Ecto neural progenitor cell (in vitro differentiated cells): ENCODE data around the gene COG7.
"Not testable (repeated sequence)": the region's sequence is repeated elsewhere in the genome, so short reads cannot be mapped to it uniquely, and the experiment has no call there.

Experiments
- DNase-seq: peaks from one replicate; pipeline ENCODE4 v3.0.0-alpha.2; 2018; ENCODE audit warnings: low spot score

Gene COG7

GRCh38 chr16:23383881-23384280 is 69.1 kb downstream of the COG7 start:
- no peak for DNase-seq

- no peak for DNase-seq
Observed at GRCh38 chr16:23382279-23382678, 70.7 kb downstream of the COG7 start.

- not testable (repeated sequence) for DNase-seq
Observed at GRCh38 chr16:23381702-23382101, 71.3 kb downstream of the COG7 start.

GRCh38 chr16:23380501-23380951 is 72.5 kb downstream of the COG7 start:
- no peak for DNase-seq

GRCh38 chr16:23379707-23380106 is 73.3 kb downstream of the COG7 start:
- no peak for DNase-seq

GRCh38 chr16:23378921-23379320 is 74.1 kb downstream of the COG7 start:
- no peak for DNase-seq

- no peak for DNase-seq
Observed at GRCh38 chr16:23378256-23378655, 74.7 kb downstream of the COG7 start.

- DNase-seq: no peak
Observed at GRCh38 chr16:23377071-23377931, 75.7 kb downstream of the COG7 start.

GRCh38 chr16:23375643-23376042 is 77.3 kb downstream of the COG7 start:
- DNase-seq: no peak

- DNase-seq: no peak
Observed at GRCh38 chr16:23374721-23375510, 78.1 kb downstream of the COG7 start.

GRCh38 chr16:23373436-23374219 is 79.4 kb downstream of the COG7 start:
- no peak for DNase-seq

GRCh38 chr16:23371368-23371767 is 81.6 kb downstream of the COG7 start:
- no peak for DNase-seq

- DNase-seq: no peak
Observed at GRCh38 chr16:23369416-23369815, 83.6 kb downstream of the COG7 start.

- no peak for DNase-seq
Observed at GRCh38 chr16:23368469-23368868, 84.5 kb downstream of the COG7 start.

- DNase-seq: no peak
Observed at GRCh38 chr16:23367988-23368387, 85.0 kb downstream of the COG7 start.

- DNase-seq: no peak
Observed at GRCh38 chr16:23367564-23367963, 85.4 kb downstream of the COG7 start.

GRCh38 chr16:23366341-23366740 is 86.6 kb downstream of the COG7 start:
- DNase-seq: not testable (repeated sequence)

- no peak for DNase-seq
Observed at GRCh38 chr16:23365602-23366240, 87.3 kb downstream of the COG7 start.

- no peak for DNase-seq
Observed at GRCh38 chr16:23362460-23363317, 90.3 kb downstream of the COG7 start.

- DNase-seq: no peak
Observed at GRCh38 chr16:23359092-23359760, 93.8 kb downstream of the COG7 start.
